DMS153 treated with DMSO at 0.1 percent for 48 hours (cell line): ENCODE results near the gene PPP1R14D.
"Not testable (repeated sequence)": the region's sequence is repeated elsewhere in the genome, so short reads cannot be mapped to it uniquely, and the experiment has no call there.

ENCODE experiments used
- DNase-seq: peaks from one replicate; lab custom pipeline; 2025; ENCODE audit not compliant: unreplicated experiment; lab: John Stamatoyannopoulos, UW

The PPP1R14D gene, protein sequence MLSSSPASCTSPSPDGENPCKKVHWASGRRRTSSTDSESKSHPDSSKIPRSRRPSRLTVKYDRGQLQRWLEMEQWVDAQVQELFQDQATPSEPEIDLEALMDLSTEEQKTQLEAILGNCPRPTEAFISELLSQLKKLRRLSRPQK

DNA sequence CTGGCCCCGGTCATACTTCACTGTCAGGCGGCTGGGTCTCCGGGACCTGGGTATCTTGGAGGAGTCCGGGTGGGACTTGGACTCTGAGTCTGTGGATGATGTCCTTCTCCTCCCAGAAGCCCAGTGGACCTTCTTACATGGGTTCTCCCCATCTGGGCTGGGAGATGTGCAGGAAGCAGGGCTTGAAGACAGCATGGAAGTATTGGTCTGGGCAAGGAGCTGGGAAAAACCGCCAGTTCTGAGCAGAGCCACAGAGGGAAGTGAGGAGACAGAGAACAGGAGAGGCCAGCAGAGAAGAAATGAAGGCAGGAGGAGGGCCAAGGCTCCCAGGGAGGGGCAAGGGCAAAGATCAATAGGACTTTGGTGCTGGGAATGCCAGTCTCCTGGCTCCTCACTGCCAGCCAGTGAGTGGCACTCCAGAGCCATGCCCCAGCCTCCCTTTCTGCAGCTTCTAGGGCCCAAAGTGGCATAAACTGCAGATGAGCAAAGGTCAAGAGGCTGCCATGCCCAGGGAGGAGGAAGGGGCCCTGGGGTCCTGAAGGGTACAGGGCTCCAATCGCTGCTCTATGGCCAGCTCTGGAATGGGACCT is at the start of gene PPP1R14D:
TSS of gene PPP1R14D (minus strand) at position 262 of the 590 bp plus-strand sequence. CDS start at position 195, 67 bp downstream.
- no peak for DNase-seq

- no peak for DNase-seq
Observed at GRCh38 chr15:40877694-40878093, 49.2 kb upstream of the PPP1R14D start.

DNA sequence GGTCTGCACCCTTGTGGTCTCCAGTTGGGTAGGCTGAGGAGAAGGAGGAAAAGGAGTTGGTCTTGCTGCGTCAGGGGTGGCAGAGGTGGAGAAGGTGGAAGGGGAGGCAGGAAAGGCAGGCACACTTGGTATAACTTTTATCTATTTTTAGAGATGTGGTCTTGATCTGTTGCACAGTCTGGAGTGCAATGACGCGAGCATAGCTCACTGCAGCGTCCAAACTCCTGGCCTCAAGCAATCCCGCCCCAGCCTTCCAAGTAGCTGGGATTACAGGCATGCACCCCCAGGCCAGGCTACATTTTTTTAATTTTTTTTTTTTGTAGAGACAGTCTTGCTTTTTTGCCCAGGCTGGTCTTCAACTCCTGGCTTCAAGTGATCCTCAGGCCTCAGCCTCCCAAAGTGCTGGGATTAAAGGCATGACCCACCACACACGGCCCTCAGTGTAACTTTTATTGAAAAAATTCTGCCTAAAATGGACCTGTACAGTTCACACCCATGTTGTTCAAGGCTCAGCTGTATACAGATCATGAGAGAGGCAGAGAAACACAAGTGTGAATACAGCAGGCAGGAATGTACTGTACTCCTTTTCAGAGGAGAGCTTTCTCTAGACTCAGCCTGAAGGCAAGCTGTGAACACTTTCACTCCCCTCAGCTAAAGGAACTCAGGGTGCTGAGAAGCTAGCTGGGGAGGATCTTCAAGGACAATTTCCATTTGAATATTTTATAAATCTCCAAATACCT is 47.7 kb upstream of the PPP1R14D start:
- DNase-seq: no peak

DNA sequence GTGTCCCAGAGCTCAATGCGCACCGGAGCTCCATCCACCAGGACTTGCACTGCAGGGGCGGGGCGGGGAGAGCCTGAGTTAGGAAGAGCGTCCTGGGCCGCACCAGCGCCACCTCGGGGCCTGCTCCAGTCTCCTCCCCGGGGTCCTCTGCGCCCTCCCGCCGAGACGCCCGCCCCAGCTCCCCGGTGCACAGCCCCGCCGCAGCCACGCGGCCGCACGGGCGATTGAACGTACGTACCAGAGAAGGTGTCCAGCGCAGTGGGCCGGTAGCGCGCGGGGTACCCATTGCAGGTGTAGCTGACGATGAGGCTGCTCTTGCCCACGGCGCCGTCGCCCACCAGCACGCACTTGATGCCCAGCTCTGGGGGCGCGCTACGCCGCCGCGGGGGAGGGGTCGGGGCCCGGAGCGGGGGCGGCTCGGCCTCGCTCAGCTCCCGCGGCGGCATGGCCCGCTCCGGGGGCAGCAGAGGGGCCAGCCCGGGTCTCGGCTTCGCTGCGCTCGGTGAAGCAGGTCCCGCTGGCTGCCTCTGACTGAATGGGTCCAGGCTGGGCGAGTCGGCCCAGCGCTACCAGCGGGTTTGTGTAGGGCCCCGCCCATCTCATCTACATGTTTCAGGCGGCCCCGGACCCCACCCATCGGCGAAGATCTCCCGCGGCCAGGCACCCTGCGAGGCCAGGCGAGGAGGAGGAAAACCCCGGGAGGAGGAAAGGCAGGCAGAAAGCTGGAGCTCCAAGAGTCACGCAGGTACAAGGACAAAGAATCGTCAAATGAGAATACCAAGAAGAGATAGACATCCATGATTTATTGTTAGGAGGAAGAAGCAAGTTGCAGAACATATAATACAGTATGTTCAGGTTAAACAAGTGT is 45.4 kb upstream of the PPP1R14D start, which contains the start of gene RHOV:
TSS of gene RHOV (minus strand) at position 541 of the 868 bp plus-strand sequence. CDS start at position 446, 95 bp downstream.
- DNase-seq: peak; percentile 5

- DNase-seq: no peak
Observed at GRCh38 chr15:40872791-40873693, 44.5 kb upstream of the PPP1R14D start.

DNA sequence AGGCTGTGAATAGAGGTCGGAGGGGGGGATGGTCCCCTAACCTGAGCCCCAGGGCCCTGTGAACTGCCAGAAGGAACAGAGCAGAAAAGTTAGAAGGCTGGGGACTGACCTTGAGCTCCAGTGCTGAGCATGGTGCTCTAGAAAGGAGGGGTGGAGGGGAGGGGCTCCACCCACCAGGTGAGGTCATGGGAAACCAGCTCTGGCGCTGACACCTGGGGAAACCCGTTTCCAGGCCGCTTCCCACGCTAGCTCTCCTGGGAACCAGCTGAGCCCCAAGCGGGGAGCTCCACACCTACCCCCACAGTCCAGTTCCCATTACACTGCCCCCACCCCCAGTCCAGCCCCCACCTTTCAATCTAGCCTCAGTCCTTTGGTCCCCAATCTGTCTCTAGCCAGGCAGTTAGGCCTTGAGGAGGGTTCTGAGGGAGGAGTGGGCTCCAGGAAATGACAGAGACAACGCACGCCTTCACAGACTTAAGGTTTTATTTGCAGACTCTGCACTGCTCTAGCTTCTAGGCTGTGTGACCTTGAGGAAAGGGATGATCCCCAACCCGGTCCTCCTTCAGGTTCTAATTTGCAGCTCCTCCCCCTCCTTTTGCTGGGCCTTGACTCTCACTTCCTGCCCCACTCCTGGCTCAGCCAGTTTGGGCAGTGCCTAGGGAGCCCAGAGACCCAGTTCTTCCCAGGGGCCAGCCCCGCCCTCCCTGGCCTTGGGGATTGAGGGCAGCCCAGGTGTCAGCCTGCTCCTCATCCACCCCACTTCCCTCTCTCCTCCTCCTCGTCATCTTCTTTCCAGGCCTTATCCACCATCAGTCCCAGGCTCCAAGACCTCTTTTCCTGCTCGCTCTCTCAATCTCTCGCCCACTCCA is 43.5 kb upstream of the PPP1R14D start:
- DNase-seq: no peak

DNA sequence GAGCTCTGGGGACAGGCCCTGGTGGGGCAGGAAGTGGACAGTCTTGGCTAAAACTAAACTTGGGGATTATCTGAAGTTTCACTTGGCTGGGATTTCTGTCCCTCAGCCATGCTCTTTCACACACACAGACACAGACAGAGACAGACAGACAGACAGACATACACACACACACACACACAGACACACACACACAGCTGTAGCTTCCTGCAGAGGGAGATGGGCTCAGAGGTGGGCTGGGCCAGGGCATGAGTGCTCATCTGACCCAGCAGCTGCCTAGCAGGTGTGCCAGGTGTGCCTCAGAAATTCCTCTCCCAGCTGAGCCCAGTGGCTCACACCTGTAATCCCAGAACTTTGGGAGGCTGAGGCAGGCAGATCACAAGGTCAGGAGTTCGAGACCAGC is 42.2 kb upstream of the PPP1R14D start:
- DNase-seq: no peak

DNA sequence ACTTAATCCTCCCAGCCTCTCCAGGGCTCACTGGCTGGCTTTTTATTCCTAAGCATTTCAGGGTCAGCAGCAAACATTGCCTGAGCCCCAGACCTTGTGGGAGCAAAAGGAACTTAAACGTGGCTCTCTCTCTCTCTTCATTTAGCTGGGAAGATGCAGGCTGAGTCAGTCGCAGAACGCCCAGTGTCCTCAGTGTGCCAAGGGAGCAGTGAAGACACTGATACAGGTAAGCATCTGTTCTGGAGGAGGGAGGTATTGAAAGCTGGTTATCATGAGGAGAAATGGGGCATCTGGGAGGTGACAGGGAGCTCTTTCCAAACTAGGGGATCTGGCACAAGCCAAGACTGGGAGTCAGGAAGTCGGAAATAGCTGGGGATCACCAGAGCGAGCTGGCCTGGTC is 41.2 kb upstream of the PPP1R14D start:
- no peak for DNase-seq

GRCh38 chr15:40867199-40867598 is 38.7 kb upstream of the PPP1R14D start:
- DNase-seq: no peak

DNA sequence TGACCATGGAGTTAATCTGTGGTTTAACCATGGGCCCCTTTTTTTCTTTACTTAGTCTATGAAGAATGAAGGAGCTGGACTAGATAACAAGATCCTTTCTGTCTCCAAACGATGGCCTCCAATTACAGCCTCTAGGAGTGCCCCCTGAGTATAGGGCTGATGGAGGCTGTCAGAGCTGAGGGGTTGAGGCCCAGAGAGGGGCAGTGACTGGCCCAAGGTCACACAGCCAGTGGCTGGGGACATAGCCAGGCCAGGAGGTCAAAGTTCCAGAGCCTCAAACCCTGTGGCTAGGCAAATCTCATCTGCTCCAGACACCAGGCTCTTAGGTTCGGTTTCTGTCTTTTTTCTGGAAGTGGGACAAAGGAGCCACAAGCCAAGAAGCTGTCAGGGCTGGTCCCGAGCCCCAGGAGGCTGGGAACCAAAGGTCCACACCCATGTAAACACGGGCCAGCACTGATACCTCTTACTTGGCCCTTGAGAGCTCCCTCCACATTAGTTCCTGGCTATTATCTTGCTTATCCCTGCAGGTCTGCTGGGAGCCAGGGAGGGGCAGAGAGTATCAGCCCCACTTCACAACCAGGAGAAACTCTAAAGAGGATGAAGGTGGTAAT is 35.3 kb upstream of the PPP1R14D start:
- DNase-seq: no peak

- not testable (repeated sequence) for DNase-seq
Observed at GRCh38 chr15:40861147-40861546, 32.6 kb upstream of the PPP1R14D start.

DNA sequence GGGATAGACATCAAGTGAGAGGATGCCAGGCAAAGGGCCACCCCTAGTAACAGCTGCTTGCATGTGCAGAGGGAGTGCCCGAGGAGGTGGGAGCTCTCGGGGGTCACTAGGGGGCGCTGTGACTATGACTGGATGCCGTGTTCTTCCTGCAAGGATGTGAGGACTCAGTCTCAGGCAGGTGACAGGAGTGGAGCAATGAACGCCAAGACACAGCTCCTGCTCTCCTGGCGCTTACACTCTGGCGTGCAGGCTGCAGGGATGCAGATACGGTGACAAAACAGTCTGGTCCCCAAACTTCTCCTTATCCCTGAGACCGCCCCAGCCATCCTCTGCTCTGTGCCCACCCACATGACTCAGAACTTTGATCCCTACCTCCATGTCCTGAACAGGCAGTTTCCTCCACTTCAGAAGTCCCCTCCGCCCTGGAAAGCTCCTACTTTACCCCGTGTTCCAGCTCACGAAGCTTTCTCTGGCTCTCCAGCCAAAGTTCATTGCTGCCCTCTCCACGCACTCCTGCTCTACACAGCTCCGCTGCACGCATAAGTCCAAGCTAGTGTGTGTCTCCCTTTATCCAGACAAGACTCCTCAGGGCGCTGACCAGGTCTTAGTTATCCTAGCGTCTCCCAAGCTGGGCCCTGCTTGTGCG is 30.8 kb upstream of the PPP1R14D start:
- DNase-seq: peak; percentile 26

GRCh38 chr15:40858706-40859105 is 30.2 kb upstream of the PPP1R14D start:
- no peak for DNase-seq

- DNase-seq: peak; percentile 5
Observed at GRCh38 chr15:40857601-40858341, 29.3 kb upstream of the PPP1R14D start.

DNA sequence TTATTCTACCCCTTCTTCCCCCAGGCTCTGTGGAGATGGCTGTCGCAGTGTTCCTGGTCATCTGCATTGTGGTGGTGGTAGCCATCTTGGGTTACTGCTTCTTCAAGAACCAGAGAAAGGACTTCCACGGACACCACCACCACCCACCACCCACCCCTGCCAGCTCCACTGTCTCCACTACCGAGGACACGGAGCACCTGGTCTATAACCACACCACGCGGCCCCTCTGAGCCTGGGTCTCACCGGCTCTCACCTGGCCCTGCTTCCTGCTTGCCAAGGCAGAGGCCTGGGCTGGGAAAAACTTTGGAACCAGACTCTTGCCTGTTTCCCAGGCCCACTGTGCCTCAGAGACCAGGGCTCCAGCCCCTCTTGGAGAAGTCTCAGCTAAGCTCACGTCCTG is 28.2 kb upstream of the PPP1R14D start:
- DNase-seq: no peak

GRCh38 chr15:40855706-40856234 is 27.3 kb upstream of the PPP1R14D start:
- no peak for DNase-seq

- no peak for DNase-seq
Observed at GRCh38 chr15:40854161-40854560, 25.7 kb upstream of the PPP1R14D start.
